ENCODE data around the gene CDKN2C.
A peak's percentile ranks its signal among the peaks of the same experiment; 100 is the strongest.
"Not testable (repeated sequence)": the region's sequence is repeated elsewhere in the genome, so short reads cannot be mapped to it uniquely, and the experiment has no call there.

CDKN2C gene

GRCh38 chr1:50969611-50970508, at the start of gene CDKN2C:
Gene CDKN2C (plus strand): TSS chr1:50970245. CDS start chr1:50970369, 124 bp downstream.
- DNase-seq (ENCODE audit: low read depth), result peak; percentile 14

GRCh38 chr1:50920409-50920808, 49.6 kb upstream of the CDKN2C start:
- no peak for DNase-seq (ENCODE audit: low read depth)

- DNase-seq (ENCODE audit: low read depth), result no peak
Observed at GRCh38 chr1:50921029-50921428, 49.0 kb upstream of the CDKN2C start.

- DNase-seq (ENCODE audit: low read depth), result no peak
Observed at GRCh38 chr1:50923564-50923963, 46.5 kb upstream of the CDKN2C start.

- DNase-seq (ENCODE audit: low read depth), result no peak
Observed at GRCh38 chr1:50929376-50929958, 40.6 kb upstream of the CDKN2C start.

GRCh38 chr1:50930193-50930592, 39.9 kb upstream of the CDKN2C start:
- DNase-seq (ENCODE audit: low read depth), result no peak

- no peak for DNase-seq (ENCODE audit: low read depth)
Observed at GRCh38 chr1:50930965-50931737, 38.9 kb upstream of the CDKN2C start.

- DNase-seq (ENCODE audit: low read depth), result not testable (repeated sequence)
Observed at GRCh38 chr1:50932043-50932442, 38.0 kb upstream of the CDKN2C start.

- not testable (repeated sequence) for DNase-seq (ENCODE audit: low read depth)
Observed at GRCh38 chr1:50933770-50934169, 36.3 kb upstream of the CDKN2C start.

GRCh38 chr1:50934838-50935237, 35.2 kb upstream of the CDKN2C start:
- DNase-seq (ENCODE audit: low read depth), result no peak

- DNase-seq (ENCODE audit: low read depth), result not testable (repeated sequence)
Observed at GRCh38 chr1:50935276-50935675, 34.8 kb upstream of the CDKN2C start.

GRCh38 chr1:50936321-50936720, 33.7 kb upstream of the CDKN2C start:
- no peak for DNase-seq (ENCODE audit: low read depth)

GRCh38 chr1:50940291-50940690, 29.8 kb upstream of the CDKN2C start:
- DNase-seq (ENCODE audit: low read depth), result no peak

- DNase-seq (ENCODE audit: low read depth), result no peak
Observed at GRCh38 chr1:50942334-50942733, 27.7 kb upstream of the CDKN2C start.

GRCh38 chr1:50949286-50949982, 20.6 kb upstream of the CDKN2C start:
- DNase-seq (ENCODE audit: low read depth), result no peak

GRCh38 chr1:50950396-50950795, 19.6 kb upstream of the CDKN2C start:
- no peak for DNase-seq (ENCODE audit: low read depth)

- not testable (repeated sequence) for DNase-seq (ENCODE audit: low read depth)
Observed at GRCh38 chr1:50952566-50952965, 17.5 kb upstream of the CDKN2C start.

- no peak for DNase-seq (ENCODE audit: low read depth)
Observed at GRCh38 chr1:50955116-50955515, 14.9 kb upstream of the CDKN2C start.

- no peak for DNase-seq (ENCODE audit: low read depth)
Observed at GRCh38 chr1:50959303-50959912, 10.6 kb upstream of the CDKN2C start.

- DNase-seq (ENCODE audit: low read depth), result peak; percentile 93
Observed at GRCh38 chr1:50959913-50960844, 9.9 kb upstream of the CDKN2C start, which contains the start of gene FAF1. Gene FAF1 (minus strand): TSS chr1:50960267. CDS start chr1:50959811, 456 bp downstream.
